Measurements from ENCODE around the gene PDGFB.

GRCh38 chr22:39223091-39223710, 21.6 kb downstream of the PDGFB start:
- no peak for TF ChIP-seq POLR2AphosphoS5 (IDR thresholded peaks at IDR 0.05)
- no peak for TF ChIP-seq CTCF (IDR thresholded peaks at IDR 0.05)

Measured in sigmoid colon (tissue), 4 donors.